HG03175 (cell line): ENCODE measurements around the gene FOXP1.
"Not testable (repeated sequence)": the region's sequence is repeated elsewhere in the genome, so short reads cannot be mapped to it uniquely, and the experiment has no call there.

ENCODE experiments used
- ATAC-seq: cut with Tn5 transposase; IDR thresholded peaks from one replicate; pipeline ENCODE4 v1.9.1; 2021; ENCODE audit warnings: mild to moderate bottlenecking, moderate library complexity; ENCODE audit not compliant: unreplicated experiment

The FOXP1 gene

DNA sequence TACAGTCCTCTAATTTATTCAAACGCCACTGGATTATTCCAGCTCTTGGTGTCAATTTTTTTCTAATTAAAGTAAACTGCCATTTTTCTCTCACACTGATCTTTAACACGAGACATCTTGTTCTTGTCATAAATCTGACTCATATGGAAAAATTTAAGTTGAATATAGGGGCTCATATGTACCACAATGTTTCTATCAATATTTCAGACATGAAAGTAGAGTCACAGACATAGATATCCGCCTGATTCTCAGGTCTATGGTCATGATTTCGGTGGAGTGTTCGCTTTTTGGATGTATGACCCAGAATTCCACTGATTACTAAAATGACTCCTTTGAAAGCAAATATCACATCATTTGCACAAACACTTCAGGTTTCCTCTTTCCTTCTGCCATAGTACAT, 552.8 kb downstream of the FOXP1 start:
- no peak for ATAC-seq

- no peak for ATAC-seq
Observed at GRCh38 chr3:71029770-71030169, 553.8 kb downstream of the FOXP1 start.

DNA sequence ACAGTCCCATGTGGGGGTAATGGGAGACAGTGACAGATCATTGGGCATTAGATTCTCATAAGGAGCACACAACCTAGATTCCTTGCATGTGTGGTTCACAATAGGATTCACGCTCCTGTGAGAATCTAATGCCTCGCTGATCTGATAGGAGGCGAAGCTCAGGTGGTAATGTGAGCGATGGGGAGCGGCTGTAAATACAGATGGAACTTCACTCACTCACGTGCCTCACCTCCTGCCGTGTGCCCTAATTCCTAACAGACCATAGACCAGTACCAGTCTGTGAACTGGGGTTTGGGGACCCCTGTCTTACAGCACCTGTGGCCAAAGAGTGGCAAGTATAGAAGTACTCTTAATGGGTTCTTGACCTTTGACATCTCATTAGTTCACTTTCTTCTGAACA, 554.7 kb downstream of the FOXP1 start:
- ATAC-seq = no peak

- ATAC-seq = no peak
Observed at GRCh38 chr3:71028184-71028583, 555.3 kb downstream of the FOXP1 start.

DNA sequence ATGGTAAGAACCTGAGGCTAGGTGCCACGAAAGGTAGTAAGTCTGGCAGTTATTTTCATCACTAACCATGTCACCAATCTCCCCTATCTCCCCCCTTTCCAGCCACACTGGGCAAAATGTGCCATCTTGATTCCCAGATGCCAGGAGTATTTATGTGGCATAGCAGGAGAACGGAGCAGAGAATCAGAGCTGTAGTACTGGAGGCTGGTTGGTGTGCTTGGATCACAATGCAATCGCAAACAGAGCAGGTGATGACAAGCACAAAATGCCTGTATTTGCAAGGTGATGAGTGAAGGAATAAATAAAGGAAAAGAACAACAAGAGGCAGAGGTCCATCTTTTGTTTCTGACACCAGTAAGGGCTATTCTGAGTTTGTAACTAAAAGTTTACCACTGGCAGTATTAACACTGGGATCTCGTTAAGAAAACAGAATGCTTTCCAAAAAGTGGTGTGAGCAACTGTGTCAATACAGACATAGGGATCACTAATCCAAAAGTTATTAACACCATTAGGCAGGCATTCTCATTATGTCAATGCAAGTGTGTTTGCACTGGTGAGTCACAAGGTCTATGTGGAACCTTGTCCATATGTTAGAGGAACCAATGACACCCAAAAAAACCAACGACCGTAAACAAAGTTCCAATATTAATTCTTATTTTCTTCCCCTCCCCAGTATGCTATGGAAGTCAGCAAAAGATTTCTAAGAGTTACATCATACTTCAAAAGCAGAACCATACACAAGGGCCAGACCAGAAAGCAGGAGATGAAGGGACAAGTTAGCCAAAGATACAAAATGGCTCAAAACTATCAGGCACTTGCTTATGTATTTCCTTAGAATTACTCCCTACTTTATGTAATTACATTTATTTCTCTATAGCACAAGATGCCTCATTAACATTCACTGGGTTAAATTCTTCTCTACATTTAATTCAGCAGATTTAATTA, 556.6 kb downstream of the FOXP1 start:
- ATAC-seq = no peak

GRCh38 chr3:71025516-71025915, 558.0 kb downstream of the FOXP1 start:
- peak; percentile 70 for ATAC-seq

DNA sequence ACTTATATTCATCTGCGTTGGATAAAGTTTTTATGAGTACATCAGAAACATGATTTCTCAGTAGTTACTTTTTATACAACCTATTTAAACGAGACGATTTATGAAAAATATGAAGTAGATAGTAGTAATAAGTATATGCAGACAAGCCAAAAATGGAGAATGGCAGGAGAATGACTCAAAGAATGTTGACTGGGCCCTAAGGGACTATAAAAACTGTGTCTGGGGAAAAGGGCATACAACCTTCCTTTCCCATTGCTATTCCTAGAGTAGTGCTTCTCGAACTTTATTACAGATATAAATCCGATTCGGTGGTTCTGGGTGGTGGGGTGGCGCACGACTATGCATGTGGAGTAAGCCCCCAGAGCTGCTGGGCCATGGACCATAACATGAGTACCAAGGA, 558.5 kb downstream of the FOXP1 start:
- ATAC-seq = no peak

DNA sequence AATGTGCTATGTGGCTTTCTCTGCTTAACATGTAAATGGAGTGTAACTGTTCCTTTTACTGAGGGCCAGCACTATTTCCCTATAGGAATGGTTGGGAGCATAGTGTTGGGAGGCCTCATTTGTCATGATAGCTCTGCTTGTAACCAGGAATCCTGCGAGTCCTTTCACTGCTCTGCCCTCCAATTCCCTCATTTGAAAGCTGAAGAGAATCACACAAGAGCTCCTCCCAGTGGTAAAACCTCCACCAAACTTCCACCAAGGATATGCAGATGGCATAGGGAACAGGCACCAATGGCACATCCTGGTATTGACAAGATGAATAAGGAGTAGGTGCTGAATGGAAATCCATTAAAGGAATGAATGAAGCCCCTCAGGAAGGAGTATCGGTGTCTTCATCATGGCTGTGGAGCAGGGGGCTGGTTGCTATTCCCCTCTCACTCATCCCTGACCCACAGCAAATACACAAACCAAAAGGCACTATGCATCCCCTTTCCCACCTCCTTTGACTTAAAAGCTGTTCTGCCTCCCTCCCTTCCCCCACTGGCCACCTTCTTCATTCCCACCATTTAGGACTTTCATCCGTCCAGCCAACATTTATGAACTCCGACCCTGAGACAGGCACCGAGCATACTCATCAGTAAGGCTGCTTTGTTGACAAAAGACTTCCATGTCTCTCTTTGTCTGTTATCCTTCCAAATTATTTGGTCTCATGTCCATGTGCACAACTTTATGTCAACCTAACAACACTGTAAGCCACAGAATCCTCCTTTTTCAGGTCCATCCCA, 560.8 kb downstream of the FOXP1 start:
- no peak for ATAC-seq

- ATAC-seq = no peak
Observed at GRCh38 chr3:71018799-71019198, 564.7 kb downstream of the FOXP1 start.

DNA sequence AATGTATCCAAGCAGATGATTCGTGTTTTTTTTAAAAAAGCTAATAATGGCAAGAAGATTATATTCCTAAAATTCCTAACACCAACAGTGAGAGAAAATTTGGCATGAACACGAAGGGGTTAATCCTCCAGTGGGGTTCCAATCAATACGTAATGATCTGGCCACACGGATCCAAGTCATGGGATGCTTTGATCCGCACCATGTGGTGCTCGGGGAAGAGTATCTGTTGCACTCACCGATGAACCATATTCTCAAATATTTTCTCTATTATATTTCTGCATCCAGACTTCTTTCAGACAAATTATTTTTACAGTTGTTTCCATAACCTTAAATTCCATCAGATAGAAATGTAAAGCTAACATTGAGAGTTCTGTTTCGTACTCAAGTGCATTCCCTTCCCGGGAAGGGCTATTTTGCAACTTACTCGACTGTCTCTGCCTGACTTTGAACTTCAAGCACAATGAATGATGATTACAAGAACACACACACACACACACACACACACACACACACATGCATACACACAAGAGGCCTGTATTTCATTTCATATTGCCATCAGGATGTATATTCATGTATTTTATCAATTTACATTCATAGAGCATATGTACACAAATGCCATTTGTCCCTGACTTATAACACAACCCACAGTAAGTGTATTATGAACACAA, 567.2 kb downstream of the FOXP1 start:
- ATAC-seq = no peak

DNA sequence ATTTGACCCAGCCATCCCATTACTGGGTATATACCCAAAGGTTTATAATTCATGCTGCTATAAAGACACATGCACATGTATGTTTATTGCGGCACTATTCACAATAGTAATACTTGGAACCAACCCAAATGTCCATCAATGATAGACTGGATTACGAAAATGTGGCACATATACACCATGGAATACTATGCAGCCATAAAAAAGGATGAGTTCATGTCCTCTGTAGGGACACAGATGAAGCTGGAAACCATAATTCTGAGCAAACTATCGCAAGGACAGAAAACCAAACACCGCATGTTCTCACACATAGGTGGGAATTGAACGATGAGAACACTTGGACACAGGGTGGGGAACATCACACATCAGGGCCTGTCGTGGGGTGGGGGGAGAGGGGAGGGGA, 568.9 kb downstream of the FOXP1 start:
- ATAC-seq = not testable (repeated sequence)

GRCh38 chr3:71012971-71013370, 570.6 kb downstream of the FOXP1 start:
- no peak for ATAC-seq

- peak; percentile 90 for ATAC-seq
Observed at GRCh38 chr3:71011565-71012287, 571.8 kb downstream of the FOXP1 start.

GRCh38 chr3:71010726-71011455, 572.6 kb downstream of the FOXP1 start:
- peak; percentile 70 for ATAC-seq

DNA sequence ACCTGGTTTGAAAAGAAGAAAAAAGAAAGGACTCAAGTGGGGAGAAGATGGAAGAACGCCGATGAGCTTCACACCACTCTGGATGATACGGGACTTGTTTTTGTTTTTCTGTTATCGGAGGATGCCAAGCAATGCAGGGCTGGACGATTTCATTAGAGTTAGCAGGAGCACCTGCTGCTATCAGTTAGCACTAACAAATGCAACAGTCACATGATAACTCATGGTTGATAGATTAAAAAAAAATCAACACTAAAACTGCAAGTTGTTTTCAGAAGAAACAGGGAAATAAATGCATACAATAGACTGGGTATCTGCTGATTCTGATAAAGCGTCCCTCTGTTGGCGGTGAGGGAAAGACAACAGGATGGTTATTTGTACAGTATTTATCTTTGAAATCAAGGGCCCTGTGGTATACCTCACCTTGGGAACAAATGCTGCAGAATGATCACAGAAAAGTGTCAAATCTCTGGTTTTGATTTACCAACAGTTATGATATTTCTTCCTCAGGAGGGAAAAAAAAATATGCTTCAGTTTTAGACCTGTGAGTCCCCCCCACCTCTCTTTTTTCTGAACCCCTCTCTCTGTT, 575.1 kb downstream of the FOXP1 start:
- no peak for ATAC-seq

DNA sequence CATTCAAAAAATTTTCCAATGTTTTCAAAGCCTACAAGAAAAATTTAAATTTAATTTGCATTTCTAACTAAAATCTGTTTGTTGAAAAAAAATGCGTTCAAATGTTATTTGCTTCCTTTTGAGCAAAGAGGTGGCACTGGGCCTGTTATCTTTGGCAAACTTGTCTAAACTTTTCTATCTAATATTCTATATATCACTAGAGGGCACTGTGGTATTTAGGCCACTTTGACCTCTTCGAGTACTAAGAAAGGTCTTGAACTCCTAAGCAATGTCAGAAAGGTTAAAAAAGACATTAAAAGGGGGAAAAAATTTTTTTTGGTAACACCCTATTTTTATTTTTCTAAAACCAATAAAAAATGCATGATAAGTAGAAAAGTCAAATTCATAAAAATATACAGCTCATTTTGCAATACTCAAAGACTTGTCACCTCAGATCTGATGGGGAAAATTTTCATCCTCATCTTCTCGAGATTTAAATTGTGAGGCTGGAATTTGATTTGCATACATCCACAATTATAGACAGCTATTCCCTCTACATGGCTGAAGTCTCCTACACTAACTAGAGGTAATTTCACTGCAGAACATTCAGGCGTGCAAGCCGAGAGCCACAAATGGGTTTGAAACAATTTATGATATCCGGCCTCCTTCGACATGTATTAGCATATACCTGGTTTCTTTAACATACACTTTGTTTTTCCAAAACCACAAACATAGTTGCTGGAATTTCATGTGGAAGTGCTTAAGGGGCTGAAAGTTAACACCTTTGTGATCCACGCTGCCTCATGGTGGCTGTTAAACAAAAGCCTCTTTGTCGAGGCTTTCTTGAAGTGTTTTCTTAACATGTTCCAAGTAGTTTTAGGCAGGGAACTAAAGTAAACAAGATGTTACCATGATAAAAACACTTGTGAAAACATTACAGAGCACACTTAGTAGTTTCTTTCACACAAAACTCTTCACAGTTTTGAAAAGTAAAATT, 576.4 kb downstream of the FOXP1 start:
- ATAC-seq = no peak

GRCh38 chr3:71005702-71006321, 577.7 kb downstream of the FOXP1 start:
- ATAC-seq = no peak

DNA sequence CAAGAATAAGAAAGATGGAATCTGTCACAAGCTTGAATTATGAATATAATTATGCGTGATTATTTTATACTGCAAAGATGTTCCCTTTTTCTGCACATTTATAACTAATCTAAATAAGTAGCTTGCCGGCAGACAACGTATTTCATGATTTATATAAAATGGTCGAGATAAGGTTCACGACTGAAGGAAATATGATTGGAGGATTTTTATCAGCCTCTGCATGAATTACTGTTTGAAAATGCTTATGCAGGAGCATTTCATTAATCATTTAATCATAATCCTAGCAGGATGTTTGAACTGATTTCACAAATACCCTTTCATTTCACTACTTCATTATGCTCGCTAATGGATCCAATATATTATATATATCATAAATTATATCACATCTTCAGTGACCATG, 580.0 kb downstream of the FOXP1 start:
- no peak for ATAC-seq
